ENCODE measurements around the gene STOML1. TPM values are rescaled to one million over a fixed set of nuclear protein-coding genes. Genes with fewer than 3 reads are reported as not detected.

The STOML1 gene
- total and polyA plus RNA-seq, 10 donors: 8.2 to 15.2 (median 10.0) TPM

GRCh38 chr15:73992594-73992898, 451 bp upstream of the STOML1 start:
- WGBS, 5 donors: 53 to 67% (median 62%) methylated on average over 5 of the region's 5 CpGs
- Histone ChIP-seq H3K27ac (peak overlapping the region; percentile 61 to 97 (median 87)), H3K4me3 (peak overlapping the region in 6 of 8 donors; percentile 72 to 92 (median 84)), H3K9me3 (no peaks in the 10 kb centered on the region), H3K4me1 (peaks cover 60 to 93% (median 86%) of the 10 kb centered on the region in 6 donors), H3K36me3 (peaks cover 0 to 10% (median 0%) of the 10 kb centered on the region in 6 donors), H3K27me3 (replicated peaks in 1 of 7) (no peaks in the 10 kb centered on the region)
- DNase-seq: no peak
- TF ChIP-seq, protein P1, sequence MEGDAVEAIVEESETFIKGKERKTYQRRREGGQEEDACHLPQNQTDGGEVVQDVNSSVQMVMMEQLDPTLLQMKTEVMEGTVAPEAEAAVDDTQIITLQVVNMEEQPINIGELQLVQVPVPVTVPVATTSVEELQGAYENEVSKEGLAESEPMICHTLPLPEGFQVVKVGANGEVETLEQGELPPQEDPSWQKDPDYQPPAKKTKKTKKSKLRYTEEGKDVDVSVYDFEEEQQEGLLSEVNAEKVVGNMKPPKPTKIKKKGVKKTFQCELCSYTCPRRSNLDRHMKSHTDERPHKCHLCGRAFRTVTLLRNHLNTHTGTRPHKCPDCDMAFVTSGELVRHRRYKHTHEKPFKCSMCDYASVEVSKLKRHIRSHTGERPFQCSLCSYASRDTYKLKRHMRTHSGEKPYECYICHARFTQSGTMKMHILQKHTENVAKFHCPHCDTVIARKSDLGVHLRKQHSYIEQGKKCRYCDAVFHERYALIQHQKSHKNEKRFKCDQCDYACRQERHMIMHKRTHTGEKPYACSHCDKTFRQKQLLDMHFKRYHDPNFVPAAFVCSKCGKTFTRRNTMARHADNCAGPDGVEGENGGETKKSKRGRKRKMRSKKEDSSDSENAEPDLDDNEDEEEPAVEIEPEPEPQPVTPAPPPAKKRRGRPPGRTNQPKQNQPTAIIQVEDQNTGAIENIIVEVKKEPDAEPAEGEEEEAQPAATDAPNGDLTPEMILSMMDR (IDR thresholded peaks at IDR 0.05 in 8 of 11, conservative IDR thresholded peaks at IDR 0.05 in 3 of 11): peak in 6 of 11 experiments; percentile 16 to 69 (median 45)
- TF ChIP-seq POLR2AphosphoS5 (IDR thresholded peaks at IDR 0.05): no peak
- intact Hi-C loops (cut with DNase I; ENCODE audit: low total_unique reads): no loop called here

GRCh38 chr15:73991260-73991659, 835 bp downstream of the STOML1 start:
- peak overlapping the region; percentile 61 to 97 (median 87) for H3K27ac ChIP-seq
- no peaks in the 10 kb centered on the region for H3K9me3 ChIP-seq
- TF ChIP-seq, protein P1 (IDR thresholded peaks at IDR 0.05 in 8 of 11, conservative IDR thresholded peaks at IDR 0.05 in 3 of 11): no peak
- TF ChIP-seq POLR2AphosphoS5 (IDR thresholded peaks at IDR 0.05) (peak in 2 of 3 donors; percentile 59 to 68), POLR2A (IDR thresholded peaks at IDR 0.05) (no peak)
- peaks cover 0 to 17% (median 0%) of the 10 kb centered on the region in 6 donors for H3K36me3 ChIP-seq
- peak overlapping the region in 7 of 8 donors; percentile 70 to 92 (median 84) for H3K4me3 ChIP-seq
- peaks cover 50 to 93% (median 82%) of the 10 kb centered on the region in 6 donors for H3K4me1 ChIP-seq
- 54 to 80% (median 67%) methylated on average over 5 of the region's 5 CpGs for WGBS, 5 donors
- DNase-seq: peak; percentile 86
- H3K27me3 ChIP-seq (replicated peaks in 1 of 7): no peaks in the 10 kb centered on the region
- intact Hi-C loops (cut with DNase I; ENCODE audit: low total_unique reads): no loop called here

DNA sequence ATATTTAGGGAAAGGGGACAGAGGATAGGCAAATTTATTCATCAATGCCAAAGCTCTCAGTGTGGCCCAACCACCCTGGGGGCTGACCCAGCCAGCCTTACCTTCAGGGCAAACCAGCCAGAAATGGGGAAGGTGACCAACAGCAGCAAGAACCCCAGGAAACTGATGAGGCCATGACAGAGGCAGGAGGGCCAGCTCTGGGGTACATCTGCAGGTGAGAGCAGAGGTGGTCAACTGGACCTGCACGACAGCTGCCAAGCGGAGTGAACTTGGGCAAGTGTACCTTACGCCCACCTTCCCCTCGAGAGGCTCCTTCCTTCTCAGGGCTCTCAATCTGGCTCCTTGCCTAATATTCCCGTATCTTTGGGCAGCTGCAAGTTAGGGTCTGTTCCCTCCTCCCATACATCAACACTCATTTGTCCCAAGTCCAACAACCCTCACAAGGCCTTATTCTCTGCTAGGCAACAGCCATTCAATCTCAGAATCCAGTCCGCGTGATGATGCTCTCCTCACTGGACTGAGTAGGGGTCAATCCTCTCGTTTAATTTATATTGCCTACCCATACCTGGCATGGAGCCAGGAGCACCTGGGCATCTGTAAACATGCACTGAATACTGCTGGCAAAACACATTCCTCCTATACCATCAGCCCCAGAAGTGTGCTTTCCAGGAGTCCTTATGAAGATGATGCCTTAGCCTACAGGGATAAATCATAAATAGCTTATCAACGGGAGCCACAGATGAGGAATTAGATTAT, 1.7 kb downstream of the STOML1 start:
- H3K27ac ChIP-seq: peak overlapping the region; percentile 61 to 97 (median 87)
- WGBS, 5 donors: 65 to 87% (median 77%) methylated on average over 9 of the region's 9 CpGs
- no peaks in the 10 kb centered on the region for H3K9me3 ChIP-seq
- H3K4me3 ChIP-seq: no peak overlapping the region
- peaks cover 0 to 17% (median 0%) of the 10 kb centered on the region in 6 donors for H3K36me3 ChIP-seq
- DNase-seq: no peak
- intact Hi-C loops (cut with DNase I; ENCODE audit: low total_unique reads): no loop called here
- H3K27me3 ChIP-seq (replicated peaks in 1 of 7): no peaks in the 10 kb centered on the region
- TF ChIP-seq, protein P1 (IDR thresholded peaks at IDR 0.05 in 8 of 11, conservative IDR thresholded peaks at IDR 0.05 in 3 of 11): no peak
- peaks cover 42 to 93% (median 77%) of the 10 kb centered on the region in 6 donors for H3K4me1 ChIP-seq

GRCh38 chr15:73989001-73989798, 2.9 kb downstream of the STOML1 start:
- H3K9me3 ChIP-seq: no peaks in the 10 kb centered on the region
- H3K4me3 ChIP-seq: no peak overlapping the region
- TF ChIP-seq POLR2A (IDR thresholded peaks at IDR 0.05): no peak
- TF ChIP-seq POLR2AphosphoS5 (IDR thresholded peaks at IDR 0.05): no peak
- TF ChIP-seq, protein P1 (IDR thresholded peaks at IDR 0.05 in 8 of 11, conservative IDR thresholded peaks at IDR 0.05 in 3 of 11): no peak
- DNase-seq: no peak
- peaks cover 0 to 17% (median 0%) of the 10 kb centered on the region in 6 donors for H3K36me3 ChIP-seq
- peak overlapping the region; percentile 19 to 97 (median 86) for H3K27ac ChIP-seq
- WGBS, 5 donors: 74 to 90% (median 87%) methylated on average over 8 to 9 of the region's 9 CpGs
- intact Hi-C loops (cut with DNase I; ENCODE audit: low total_unique reads): no loop called here
- H3K4me1 ChIP-seq: peaks cover 50 to 100% (median 87%) of the 10 kb centered on the region in 6 donors
- no peaks in the 10 kb centered on the region for H3K27me3 ChIP-seq (replicated peaks in 1 of 7)

Data from spleen (tissue), 11 donors.